Measurements from ENCODE around the gene PLEKHN1. TPM values are rescaled to one million over a fixed set of nuclear protein-coding genes. Genes with fewer than 3 reads are reported as not detected.

The PLEKHN1 gene
- total and polyA plus RNA-seq, 2 donors (not counting 3 experiments of a cell fraction or from before 2014, with no cell fraction given) = 0.29 to 0.88 TPM

- Histone ChIP-seq H3K4me2 (ENCODE audit: insufficient read depth, low read length) (no peak overlapping the region), H2AFZ (ENCODE audit: low read depth, low read length) (no peak overlapping the region), H3K9ac (replicated peaks; ENCODE audit: extremely low read depth, insufficient read depth, low read length) (no peak overlapping the region), H3K79me2 (ENCODE audit: control insufficient read depth, insufficient read depth, low read length) (no peaks in the 10 kb centered on the region), H3K9me3 (replicated peaks; ENCODE audit: control insufficient read depth, insufficient read depth, low read length) (no peaks in the 10 kb centered on the region), H3K9me1 (replicated peaks; ENCODE audit: control insufficient read depth, extremely low read depth, insufficient read depth, low read length) (no peaks in the 10 kb centered on the region), H3K4me1 (ENCODE audit: control insufficient read depth, extremely low read depth, insufficient read depth, low read length) (peaks cover 9% of the 10 kb centered on the region), H3K27ac (ENCODE audit: insufficient read depth, low read depth, low read length) (no peak overlapping the region), H4K20me1 (replicated peaks; ENCODE audit: control insufficient read depth, extremely low read depth, insufficient read depth, low read length) (no peaks in the 10 kb centered on the region), H3K36me3 (ENCODE audit: control insufficient read depth in 2 of 2, extremely low read depth in 1 of 2, insufficient read depth in 2 of 2, low read length in 2 of 2) (no peaks in the 10 kb centered on the region), H3K27me3 (ENCODE audit: control insufficient read depth in 2 of 2, insufficient read depth in 2 of 2, low read length in 2 of 2) (peaks cover 0 to 19% of the 10 kb centered on the region in 2 experiments), H3K4me3 (replicated peaks in 1 of 3; ENCODE audit: insufficient read depth in 1 of 3, low read depth in 1 of 3, low read length in 3 of 3) (no peak overlapping the region)
- TF ChIP-seq FOS (IDR thresholded peaks at IDR 0.05; ENCODE audit: borderline replicate concordance, insufficient read depth, low read length) (no peak), JUN (IDR thresholded peaks at IDR 0.05; ENCODE audit: borderline replicate concordance, insufficient read depth, insufficient read length, low read depth) (no peak), GATA2 (IDR thresholded peaks at IDR 0.05; ENCODE audit: insufficient read depth, insufficient read length, low read depth, low read length) (no peak), POLR2AphosphoS5 (IDR thresholded peaks at IDR 0.05; ENCODE audit: insufficient read depth, low read depth, low read length) (no peak), MAX (IDR thresholded peaks at IDR 0.05; ENCODE audit: insufficient read depth, insufficient read length) (no peak), POLR2A (IDR thresholded peaks at IDR 0.05; ENCODE audit: low read depth, low read length) (no peak), MYC (IDR thresholded peaks at IDR 0.05; ENCODE audit: low read depth, low read length) (no peak), EZH2 (IDR thresholded peaks at IDR 0.05; ENCODE audit: borderline replicate concordance, low read depth, low read length, severe bottlenecking) (no peak)
- TF ChIP-seq, protein P1, sequence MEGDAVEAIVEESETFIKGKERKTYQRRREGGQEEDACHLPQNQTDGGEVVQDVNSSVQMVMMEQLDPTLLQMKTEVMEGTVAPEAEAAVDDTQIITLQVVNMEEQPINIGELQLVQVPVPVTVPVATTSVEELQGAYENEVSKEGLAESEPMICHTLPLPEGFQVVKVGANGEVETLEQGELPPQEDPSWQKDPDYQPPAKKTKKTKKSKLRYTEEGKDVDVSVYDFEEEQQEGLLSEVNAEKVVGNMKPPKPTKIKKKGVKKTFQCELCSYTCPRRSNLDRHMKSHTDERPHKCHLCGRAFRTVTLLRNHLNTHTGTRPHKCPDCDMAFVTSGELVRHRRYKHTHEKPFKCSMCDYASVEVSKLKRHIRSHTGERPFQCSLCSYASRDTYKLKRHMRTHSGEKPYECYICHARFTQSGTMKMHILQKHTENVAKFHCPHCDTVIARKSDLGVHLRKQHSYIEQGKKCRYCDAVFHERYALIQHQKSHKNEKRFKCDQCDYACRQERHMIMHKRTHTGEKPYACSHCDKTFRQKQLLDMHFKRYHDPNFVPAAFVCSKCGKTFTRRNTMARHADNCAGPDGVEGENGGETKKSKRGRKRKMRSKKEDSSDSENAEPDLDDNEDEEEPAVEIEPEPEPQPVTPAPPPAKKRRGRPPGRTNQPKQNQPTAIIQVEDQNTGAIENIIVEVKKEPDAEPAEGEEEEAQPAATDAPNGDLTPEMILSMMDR (IDR thresholded peaks at IDR 0.05; ENCODE audit: extremely low read depth in 1 of 2, insufficient read depth in 1 of 2, low read depth in 1 of 2, low read length in 2 of 2) = no peak
- CTCF ChIA-PET = interaction anchor here (1.8 kb wide), 1 partner anchor 13 kb away, joined by 13 read pairs; no protein-coding TSS in a partner anchor
- FAIRE-seq (no peak), DNase-seq (ENCODE audit: low read depth, low spot score) (no peak)
- dilution Hi-C loops (cut with MboI; ENCODE audit: extremely low pct_ligation_motif_present, low sequenced_read_pairs) (no loop called here), intact Hi-C loops (cut with micrococcal nuclease) (no loop called here)
- POLR2A ChIA-PET = no interaction called here
- no TSS peak for BruUV-seq (replicated peaks)
These were observed 31.4 kb downstream of the PLEKHN1 start for GRCh38 chr1:997713-997992.

Data from endothelial cell of umbilical vein (primary cell).